NCI-H1436 treated with DMSO at 0.1 percent for 48 hours (cell line): ENCODE results near the gene COLQ.
"Not testable (repeated sequence)": the region's sequence is repeated elsewhere in the genome, so short reads cannot be mapped to it uniquely, and the experiment has no call there.

ENCODE experiments used
- DNase-seq: peaks from one replicate; lab custom pipeline; 2025; lab: John Stamatoyannopoulos, UW

COLQ gene

DNA sequence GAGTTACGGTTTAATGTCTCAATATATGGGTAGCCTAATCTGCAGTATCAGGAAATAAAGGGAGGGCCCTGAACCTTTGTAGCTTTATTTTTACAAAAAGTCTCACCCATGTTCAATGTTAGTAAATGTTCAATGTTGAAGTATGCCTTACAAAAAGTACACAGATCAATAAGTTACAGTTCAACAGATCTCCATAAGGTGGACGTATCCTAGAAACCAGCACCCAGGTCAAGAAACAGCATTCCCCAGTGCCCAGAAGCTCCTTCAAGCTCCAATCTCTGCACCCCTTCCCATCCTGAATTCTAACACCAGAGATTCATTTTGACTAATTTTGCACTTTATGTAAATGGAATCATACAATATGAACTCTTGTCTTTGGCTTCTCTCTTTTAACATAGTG lies 31.3 kb downstream of the COLQ start:
- no peak for DNase-seq

- no peak for DNase-seq
These were observed 33.5 kb downstream of the COLQ start for GRCh38 chr3:15488002-15488401.

GRCh38 chr3:15486979-15487378 lies 34.5 kb downstream of the COLQ start:
- DNase-seq = no peak

DNA sequence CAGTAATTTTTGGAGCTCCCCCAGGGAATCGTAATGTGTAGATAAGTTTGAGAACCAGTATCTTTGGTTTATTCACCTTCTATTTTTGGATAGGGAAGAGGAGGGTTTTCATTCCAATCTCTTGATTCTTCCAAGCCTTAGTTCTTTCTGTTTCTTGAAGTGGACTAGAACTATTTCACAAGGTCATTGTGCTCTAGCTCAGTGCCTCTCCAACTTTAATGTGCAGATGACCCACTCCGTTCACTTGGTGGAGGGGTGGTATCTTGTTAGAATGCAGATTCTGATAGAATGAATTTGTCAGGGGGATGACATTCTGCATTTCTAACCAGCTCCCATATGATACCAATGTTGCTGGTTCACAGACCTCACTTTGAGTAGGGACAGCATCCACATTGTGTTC lies 35.5 kb downstream of the COLQ start:
- DNase-seq = no peak

DNA sequence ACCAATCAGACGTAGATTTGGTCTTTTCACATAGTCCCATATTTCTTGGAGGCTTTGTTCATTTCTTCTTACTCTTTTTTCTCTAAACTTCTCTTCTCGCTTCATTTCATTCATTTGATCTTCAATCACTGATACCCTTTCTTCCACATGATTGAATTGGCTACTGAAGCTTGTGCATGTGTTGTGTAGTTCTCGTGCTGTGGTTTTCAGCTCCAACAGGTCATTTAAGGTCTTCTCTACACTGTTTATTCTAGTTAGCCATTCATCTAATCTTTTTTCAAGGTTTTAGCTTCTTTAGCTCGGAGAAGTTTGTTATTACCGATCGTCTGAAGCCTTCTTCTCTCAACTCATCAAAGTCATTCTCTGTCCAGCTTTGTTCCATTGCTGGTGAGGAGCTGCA lies 37.0 kb downstream of the COLQ start:
- not testable (repeated sequence) for DNase-seq

GRCh38 chr3:15479400-15480224 lies 41.9 kb downstream of the COLQ start:
- no peak for DNase-seq

- no peak for DNase-seq
These were observed 42.9 kb downstream of the COLQ start for GRCh38 chr3:15478640-15478979.

DNA sequence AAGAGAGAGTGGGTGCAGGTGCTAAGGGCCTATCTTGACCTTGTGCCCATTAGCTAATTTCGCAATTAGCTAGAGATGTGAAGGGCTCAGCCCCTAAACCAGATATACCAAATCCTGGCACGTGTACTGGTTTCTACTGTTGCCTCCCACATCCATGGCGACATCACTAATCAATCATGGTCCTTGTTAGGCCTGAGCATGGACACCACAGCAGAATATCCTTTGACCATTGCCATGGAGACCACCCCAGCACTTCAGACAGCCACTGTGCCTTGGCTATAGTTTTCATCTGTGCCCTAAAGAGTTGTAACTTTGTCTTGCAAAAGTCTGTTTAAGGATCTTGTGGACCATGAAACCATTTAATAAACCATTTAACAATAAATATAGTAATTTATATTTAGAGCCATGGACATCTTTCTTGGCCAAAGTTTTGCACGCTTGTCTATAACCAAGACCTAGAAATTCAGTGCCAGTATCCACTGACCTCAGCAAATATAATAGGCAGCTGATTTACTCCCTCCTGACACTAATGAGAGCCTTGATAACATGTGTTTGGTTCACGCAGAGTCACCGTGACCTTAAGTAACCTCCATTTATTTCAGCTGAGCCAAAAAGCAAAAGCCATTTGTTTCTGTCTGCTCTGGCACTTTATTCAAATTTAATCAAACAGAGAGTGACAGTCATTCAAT lies 43.4 kb downstream of the COLQ start:
- no peak for DNase-seq

- no peak for DNase-seq
These were observed 45.1 kb downstream of the COLQ start for GRCh38 chr3:15476378-15476777.

GRCh38 chr3:15475161-15475560 lies 46.3 kb downstream of the COLQ start:
- DNase-seq = no peak

DNA sequence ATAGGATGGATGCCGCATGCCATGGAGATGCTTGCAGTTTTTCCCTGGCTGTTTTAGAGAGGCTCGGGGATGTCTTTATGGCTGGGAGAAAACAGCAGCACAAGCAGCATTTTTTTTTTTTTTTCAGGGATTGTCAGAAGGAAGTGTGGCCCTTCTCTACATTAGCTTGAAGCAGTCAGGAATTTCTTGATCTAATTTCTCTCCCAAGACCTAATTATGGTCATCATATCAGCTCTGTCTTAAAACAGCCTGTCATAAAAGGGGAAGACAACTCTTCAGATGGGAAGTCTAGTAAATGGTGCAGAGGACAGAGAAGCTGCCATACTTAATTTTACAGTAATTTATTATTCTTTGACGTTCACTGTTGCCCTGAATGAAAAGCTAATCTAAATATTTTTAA lies 49.6 kb downstream of the COLQ start:
- no peak for DNase-seq

DNA sequence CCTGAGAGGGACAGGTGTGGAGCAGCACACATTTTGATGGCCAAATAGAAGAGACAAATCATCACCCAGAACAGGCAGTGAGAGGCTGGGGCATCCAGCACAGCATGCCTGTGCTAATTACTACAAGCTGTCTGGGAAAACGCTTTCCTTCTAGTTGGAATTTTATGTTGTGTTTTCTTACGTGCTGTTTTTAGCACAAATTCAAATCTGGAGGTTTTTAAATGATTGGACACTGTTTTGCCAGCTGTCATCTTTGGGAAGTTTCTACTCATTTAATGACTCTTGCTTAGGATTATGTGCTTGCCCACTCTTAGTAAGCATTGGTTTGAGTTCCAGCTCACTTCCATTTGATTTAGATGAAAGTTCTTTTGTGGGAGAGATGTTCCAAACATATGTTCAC lies 50.7 kb downstream of the COLQ start:
- no peak for DNase-seq

- DNase-seq = no peak
These were observed 51.2 kb downstream of the COLQ start for GRCh38 chr3:15470261-15470660.

DNA sequence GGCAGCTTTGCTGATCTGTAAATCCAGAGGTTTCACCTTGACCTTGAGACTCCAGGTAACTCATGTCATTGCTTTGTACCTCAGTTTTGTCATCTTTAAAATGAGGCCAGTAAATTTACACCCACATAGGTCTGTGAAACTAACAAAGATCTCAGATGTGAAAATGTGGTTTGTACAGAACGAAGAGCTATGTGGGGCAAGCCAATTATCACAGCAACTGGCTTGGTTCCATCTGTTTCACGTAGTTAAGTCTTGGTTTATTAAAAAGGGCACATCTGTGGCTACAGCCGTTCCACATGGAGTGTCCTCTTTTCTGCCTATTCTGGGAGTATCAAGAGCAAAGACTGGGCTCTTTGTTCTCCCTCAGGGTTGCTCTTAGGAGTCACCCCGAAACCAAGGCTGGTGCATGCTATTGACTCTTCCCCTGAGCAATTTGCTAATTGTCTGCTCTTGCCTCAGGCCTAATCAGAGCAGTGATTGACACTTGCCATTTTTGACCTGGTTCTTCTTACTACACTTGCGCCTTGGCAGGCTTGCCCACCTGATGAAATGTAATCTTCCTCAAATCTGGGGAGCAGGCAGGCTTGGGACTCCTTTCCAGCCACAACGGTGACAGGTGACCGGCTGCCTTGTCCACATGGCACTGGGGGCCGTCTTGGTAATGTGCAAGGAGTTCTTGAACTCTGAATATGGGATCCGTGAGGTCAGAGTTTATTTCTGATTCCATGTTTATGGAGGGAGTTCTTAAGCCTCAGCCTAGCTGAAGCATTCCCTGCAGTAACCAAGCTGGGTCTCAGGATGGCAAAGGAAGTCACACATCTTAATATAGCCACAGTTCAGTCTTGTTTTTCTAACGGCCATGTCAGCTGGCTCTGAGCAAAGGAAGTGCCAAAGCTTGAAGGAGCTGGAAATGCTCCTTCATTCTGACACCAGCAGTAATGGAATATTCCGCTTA lies 54.0 kb downstream of the COLQ start:
- no peak for DNase-seq

- no peak for DNase-seq
These were observed 55.5 kb downstream of the COLQ start for GRCh38 chr3:15465876-15466585.

- DNase-seq = no peak
These were observed 59.1 kb downstream of the COLQ start for GRCh38 chr3:15462451-15462850.

- no peak for DNase-seq
These were observed 60.5 kb downstream of the COLQ start for GRCh38 chr3:15460891-15461531.

- DNase-seq = no peak
These were observed 63.2 kb downstream of the COLQ start for GRCh38 chr3:15458212-15458780.

DNA sequence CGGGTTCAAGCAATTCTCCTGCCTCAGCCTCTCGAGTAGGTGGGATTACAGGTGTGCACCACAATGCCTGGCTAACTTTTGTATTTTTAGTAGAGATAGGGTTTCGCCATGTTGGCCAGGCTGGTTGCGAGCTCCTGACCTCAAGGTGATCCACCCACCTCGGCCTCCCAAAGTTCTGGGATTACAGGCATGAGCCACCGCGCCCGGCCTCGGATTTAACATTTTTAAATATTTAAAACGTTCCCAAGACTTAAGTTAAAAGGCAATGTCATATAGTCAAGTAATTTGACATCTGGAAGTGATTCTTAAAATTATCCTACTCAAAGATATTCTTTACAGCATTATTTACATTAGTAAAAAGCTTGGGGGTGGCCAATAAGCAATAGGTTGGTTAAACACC lies 64.6 kb downstream of the COLQ start:
- not testable (repeated sequence) for DNase-seq

GRCh38 chr3:15456321-15456720 lies 65.2 kb downstream of the COLQ start:
- no peak for DNase-seq

GRCh38 chr3:15455756-15456155 lies 65.8 kb downstream of the COLQ start:
- DNase-seq = no peak
